ENCODE results near the gene VAMP1.

- no peak for TF ChIP-seq CTCF (IDR thresholded peaks at IDR 0.05)
- no peak for TF ChIP-seq POLR2A (IDR thresholded peaks at IDR 0.05)
These were observed 18.1 kb downstream of the VAMP1 start for GRCh38 chr12:6452245-6452943.

All from lower leg skin (tissue), 3 donors.